ENCODE measurements around the gene TSHR.

TSHR gene

GRCh38 chr14:81138429-81138828 is 183.0 kb downstream of the TSHR start:
- TF ChIP-seq, protein P1, sequence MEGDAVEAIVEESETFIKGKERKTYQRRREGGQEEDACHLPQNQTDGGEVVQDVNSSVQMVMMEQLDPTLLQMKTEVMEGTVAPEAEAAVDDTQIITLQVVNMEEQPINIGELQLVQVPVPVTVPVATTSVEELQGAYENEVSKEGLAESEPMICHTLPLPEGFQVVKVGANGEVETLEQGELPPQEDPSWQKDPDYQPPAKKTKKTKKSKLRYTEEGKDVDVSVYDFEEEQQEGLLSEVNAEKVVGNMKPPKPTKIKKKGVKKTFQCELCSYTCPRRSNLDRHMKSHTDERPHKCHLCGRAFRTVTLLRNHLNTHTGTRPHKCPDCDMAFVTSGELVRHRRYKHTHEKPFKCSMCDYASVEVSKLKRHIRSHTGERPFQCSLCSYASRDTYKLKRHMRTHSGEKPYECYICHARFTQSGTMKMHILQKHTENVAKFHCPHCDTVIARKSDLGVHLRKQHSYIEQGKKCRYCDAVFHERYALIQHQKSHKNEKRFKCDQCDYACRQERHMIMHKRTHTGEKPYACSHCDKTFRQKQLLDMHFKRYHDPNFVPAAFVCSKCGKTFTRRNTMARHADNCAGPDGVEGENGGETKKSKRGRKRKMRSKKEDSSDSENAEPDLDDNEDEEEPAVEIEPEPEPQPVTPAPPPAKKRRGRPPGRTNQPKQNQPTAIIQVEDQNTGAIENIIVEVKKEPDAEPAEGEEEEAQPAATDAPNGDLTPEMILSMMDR (IDR thresholded peaks at IDR 0.05), result no peak
- no peak for DNase-seq

GRCh38 chr14:81141426-81141825 is 186.0 kb downstream of the TSHR start:
- H3K4me3 ChIP-seq, result no peak overlapping the region
- TF ChIP-seq, protein P1 (IDR thresholded peaks at IDR 0.05), result no peak
- intact Hi-C loops (cut with DNase I; ENCODE audit: low total_unique reads), result no loop called here
- no peaks in the 10 kb centered on the region for H3K36me3 ChIP-seq
- no peaks in the 10 kb centered on the region for H3K9me3 ChIP-seq
- H3K4me1 ChIP-seq, result no peaks in the 10 kb centered on the region
- no peaks in the 10 kb centered on the region for H3K27me3 ChIP-seq
- H3K27ac ChIP-seq, result no peak overlapping the region
- no peak for DNase-seq

More at GRCh38 chr14:81138429-81138828, 183.0 kb downstream of the TSHR start:
- Histone ChIP-seq H3K27ac (no peak overlapping the region), H3K36me3 (no peaks in the 10 kb centered on the region), H3K27me3 (no peaks in the 10 kb centered on the region), H3K4me1 (no peaks in the 10 kb centered on the region), H3K4me3 (no peak overlapping the region), H3K9me3 (peaks cover 0 to 5% (median 0%) of the 10 kb centered on the region in 3 donors)
- intact Hi-C loops (cut with DNase I; ENCODE audit: low total_unique reads), result no loop called here

- intact Hi-C loops (cut with DNase I; ENCODE audit: low total_unique reads), result no loop called here
- TF ChIP-seq, protein P1 (IDR thresholded peaks at IDR 0.05), result no peak
- DNase-seq, result no peak
- Histone ChIP-seq H3K4me1 (no peaks in the 10 kb centered on the region), H3K27ac (no peak overlapping the region), H3K9me3 (no peaks in the 10 kb centered on the region), H3K27me3 (no peaks in the 10 kb centered on the region), H3K36me3 (no peaks in the 10 kb centered on the region), H3K4me3 (no peak overlapping the region)
Measured at GRCh38 chr14:81143793-81144192, 188.4 kb downstream of the TSHR start.

GRCh38 chr14:81144824-81145603 is 189.6 kb downstream of the TSHR start:
- intact Hi-C loops (cut with DNase I; ENCODE audit: low total_unique reads), result no loop called here
- TF ChIP-seq, protein P1 (IDR thresholded peaks at IDR 0.05), result no peak
- Histone ChIP-seq H3K27me3 (no peaks in the 10 kb centered on the region), H3K27ac (no peak overlapping the region), H3K9me3 (no peaks in the 10 kb centered on the region), H3K4me3 (no peak overlapping the region), H3K36me3 (no peaks in the 10 kb centered on the region), H3K4me1 (no peaks in the 10 kb centered on the region)
- no peak for DNase-seq

GRCh38 chr14:81147140-81147897 is 191.9 kb downstream of the TSHR start:
- no peaks in the 10 kb centered on the region for H3K27me3 ChIP-seq
- TF ChIP-seq, protein P1 (IDR thresholded peaks at IDR 0.05), result no peak
- H3K4me3 ChIP-seq, result no peak overlapping the region
- DNase-seq, result no peak
- no peaks in the 10 kb centered on the region for H3K9me3 ChIP-seq
- no peak overlapping the region for H3K27ac ChIP-seq
- no peaks in the 10 kb centered on the region for H3K4me1 ChIP-seq
- no peaks in the 10 kb centered on the region for H3K36me3 ChIP-seq
- intact Hi-C loops (cut with DNase I; ENCODE audit: low total_unique reads), result no loop called here

Data from tibial artery (tissue), 4 donors.